A549 (cell line): Measurements from ENCODE around the gene PLPP4.

ENCODE experiments used
- BCL3 ChIP-seq: fragments of >200 bp; sonication (Bioruptor Twin); formaldehyde crosslinking; IDR thresholded peaks from 3 replicates; pipeline ENCODE4 v1.6.1; 2016
- CHD2 ChIP-seq: fragments of 150-350 bp; IDR thresholded peaks from 2 replicates; pipeline ENCODE4 v1.6.1; 2014; ENCODE audit warnings: low read length; ENCODE audit not compliant: partially characterized antibody
- EHMT2 ChIP-seq: fragments of 200-600 bp; sonication (generic); IDR thresholded peaks from 2 replicates; pipeline ENCODE4 v1.6.1; 2016; ENCODE audit warnings: antibody characterized with exemption, low read depth, mild to moderate bottlenecking, moderate library complexity
- JUN ChIP-seq, 2 experiments: fragments of >200 bp; sonication (Bioruptor Twin); formaldehyde crosslinking; IDR thresholded peaks; 2 replicates in 1 of 2; 3 replicates in 1 of 2; pipeline ENCODE4 v1.6.1; 2016 to 2017
- POLR2A ChIP-seq: IDR thresholded peaks from 2 replicates; pipeline ENCODE4 v1.6.1; 2012; ENCODE audit warnings: mild to moderate bottlenecking, low read length
- RFX5 ChIP-seq: fragments of 450-650 bp; IDR thresholded peaks from 2 replicates; pipeline ENCODE4 v1.7.1; 2014; ENCODE audit warnings: antibody characterized with exemption, mild to moderate bottlenecking, moderate library complexity
- TF ChIP-seq, protein P1 (sequence below): fragments of >200 bp; sonication (Bioruptor Twin); formaldehyde crosslinking; IDR thresholded peaks from 3 replicates; pipeline ENCODE4 v1.5.1; 2016

- TF ChIP-seq BCL3 (no peak), EHMT2 (no peak), CHD2 (no peak), JUN (IDR thresholded peaks at IDR 0.05) (no peak), POLR2A (no peak), RFX5 (no peak)
- TF ChIP-seq, protein P1, sequence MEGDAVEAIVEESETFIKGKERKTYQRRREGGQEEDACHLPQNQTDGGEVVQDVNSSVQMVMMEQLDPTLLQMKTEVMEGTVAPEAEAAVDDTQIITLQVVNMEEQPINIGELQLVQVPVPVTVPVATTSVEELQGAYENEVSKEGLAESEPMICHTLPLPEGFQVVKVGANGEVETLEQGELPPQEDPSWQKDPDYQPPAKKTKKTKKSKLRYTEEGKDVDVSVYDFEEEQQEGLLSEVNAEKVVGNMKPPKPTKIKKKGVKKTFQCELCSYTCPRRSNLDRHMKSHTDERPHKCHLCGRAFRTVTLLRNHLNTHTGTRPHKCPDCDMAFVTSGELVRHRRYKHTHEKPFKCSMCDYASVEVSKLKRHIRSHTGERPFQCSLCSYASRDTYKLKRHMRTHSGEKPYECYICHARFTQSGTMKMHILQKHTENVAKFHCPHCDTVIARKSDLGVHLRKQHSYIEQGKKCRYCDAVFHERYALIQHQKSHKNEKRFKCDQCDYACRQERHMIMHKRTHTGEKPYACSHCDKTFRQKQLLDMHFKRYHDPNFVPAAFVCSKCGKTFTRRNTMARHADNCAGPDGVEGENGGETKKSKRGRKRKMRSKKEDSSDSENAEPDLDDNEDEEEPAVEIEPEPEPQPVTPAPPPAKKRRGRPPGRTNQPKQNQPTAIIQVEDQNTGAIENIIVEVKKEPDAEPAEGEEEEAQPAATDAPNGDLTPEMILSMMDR, result no peak
Observed at GRCh38 chr10:120607710-120608703, 151.0 kb downstream of the PLPP4 start.
